Skeletal muscle tissue (tissue), 4 donors: Measurements from ENCODE around the gene TSKU. TPM values are rescaled to one million over a fixed set of nuclear protein-coding genes. Genes with fewer than 3 reads are reported as not detected.

Source experiments
- H3K27ac ChIP-seq: one replicate; pipeline ENCODE4 v1.7.0; 2013; ENCODE audit warnings: mild to moderate bottlenecking, low read depth, low read length, inconsistent platforms
- H3K27me3 ChIP-seq, 3 donors: one replicate each; pipeline ENCODE4 v1.7.0; 2013; ENCODE audit warnings: low read length in 3 of 3; ENCODE audit not compliant: control insufficient read depth in 3 of 3, insufficient read depth in 3 of 3
- H3K36me3 ChIP-seq, 3 donors: one replicate each; pipeline ENCODE4 v1.7.0; 2013; ENCODE audit warnings: low read length in 3 of 3; ENCODE audit not compliant: control insufficient read depth in 3 of 3, insufficient read depth in 3 of 3
- H3K4me1 ChIP-seq, 3 donors: one replicate each; pipeline ENCODE4 v1.7.0; 2013; ENCODE audit warnings: low read length in 3 of 3, mild to moderate bottlenecking in 3 of 3; ENCODE audit not compliant: control insufficient read depth in 3 of 3, insufficient read depth in 3 of 3
- H3K4me3 ChIP-seq, 3 donors: one replicate each; pipeline ENCODE4 v1.7.0; 2013; ENCODE audit warnings: low read length in 3 of 3
- H3K9ac ChIP-seq, 3 donors: one replicate each; pipeline ENCODE4 v1.7.0; 2013; ENCODE audit warnings: low read length in 3 of 3, mild to moderate bottlenecking in 3 of 3, moderate library complexity in 2 of 3, low read depth in 1 of 3
- H3K9me3 ChIP-seq, 3 donors: one replicate each; pipeline ENCODE4 v1.7.0; 2013; ENCODE audit warnings: low read length in 3 of 3; ENCODE audit not compliant: control insufficient read depth in 3 of 3
- total RNA-seq: library from RNA; depleted of rRNA; stranded (reverse); fragments of >200 nt; gene quantifications from one replicate; pipeline ENCODE4 v1.2.3, GENCODE V29; 2014
- donor health status: Osteomylitis.

Gene TSKU
- total RNA-seq, 1 donor from 2014 or later = 6.8 TPM

GRCh38 chr11:76762867-76763572 lies 20.1 kb upstream of the TSKU start:
- Histone ChIP-seq H3K27me3 (no peaks in the 10 kb centered on the region), H3K4me1 (peaks cover 17 to 22% (median 20%) of the 10 kb centered on the region in 3 donors), H3K36me3 (no peaks in the 10 kb centered on the region), H3K27ac (no peak overlapping the region), H3K9me3 (no peaks in the 10 kb centered on the region), H3K9ac (no peak overlapping the region), H3K4me3 (no peak overlapping the region)

DNA sequence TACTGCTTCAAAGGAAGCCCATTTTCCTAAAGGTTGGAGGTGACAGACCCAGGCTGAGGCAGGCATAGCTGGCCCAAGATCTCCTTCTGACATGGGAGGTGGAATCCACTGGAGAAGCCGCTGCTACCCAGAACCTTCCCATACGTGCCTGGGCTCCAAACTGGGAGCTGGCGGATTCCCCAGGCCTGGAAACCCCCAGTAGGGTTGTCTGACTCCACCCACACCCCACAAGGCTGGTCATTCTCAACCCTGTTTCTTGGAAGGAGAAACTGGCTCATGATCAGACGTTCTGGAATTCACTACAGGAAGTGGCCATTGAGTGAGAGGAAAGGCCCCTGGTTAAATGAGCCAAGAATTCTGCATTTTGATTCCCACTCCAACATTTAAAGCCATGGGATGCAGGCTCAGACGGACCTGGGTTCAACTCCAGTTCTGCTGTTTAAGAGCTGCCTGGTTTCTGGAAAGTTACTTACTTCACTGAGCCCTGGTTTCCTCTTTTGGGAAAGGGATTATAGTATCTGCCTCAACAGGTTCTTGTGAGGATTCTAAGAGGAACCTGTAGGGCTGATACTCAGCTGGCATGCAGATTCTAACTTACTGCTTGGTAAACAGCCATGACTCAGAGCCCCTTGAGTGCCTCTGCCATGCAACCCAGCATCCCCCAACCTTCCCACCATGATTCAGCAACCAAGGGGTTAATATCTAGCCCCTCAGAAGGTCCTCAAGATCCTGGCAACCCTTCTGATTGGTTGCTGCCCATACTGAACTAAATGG lies 19.4 kb upstream of the TSKU start:
- Histone ChIP-seq H3K9me3 (no peaks in the 10 kb centered on the region), H3K27me3 (no peaks in the 10 kb centered on the region), H3K27ac (no peak overlapping the region), H3K4me1 (peaks cover 23 to 28% (median 27%) of the 10 kb centered on the region in 3 donors), H3K4me3 (no peak overlapping the region), H3K36me3 (no peaks in the 10 kb centered on the region), H3K9ac (no peak overlapping the region)

- Histone ChIP-seq H3K9me3 (no peaks in the 10 kb centered on the region), H3K4me1 (peaks cover 26 to 34% (median 30%) of the 10 kb centered on the region in 3 donors), H3K27ac (no peak overlapping the region), H3K27me3 (no peaks in the 10 kb centered on the region), H3K36me3 (no peaks in the 10 kb centered on the region), H3K9ac (no peak overlapping the region), H3K4me3 (no peak overlapping the region)
These were observed 18.1 kb upstream of the TSKU start for GRCh38 chr11:76764941-76765665.

DNA sequence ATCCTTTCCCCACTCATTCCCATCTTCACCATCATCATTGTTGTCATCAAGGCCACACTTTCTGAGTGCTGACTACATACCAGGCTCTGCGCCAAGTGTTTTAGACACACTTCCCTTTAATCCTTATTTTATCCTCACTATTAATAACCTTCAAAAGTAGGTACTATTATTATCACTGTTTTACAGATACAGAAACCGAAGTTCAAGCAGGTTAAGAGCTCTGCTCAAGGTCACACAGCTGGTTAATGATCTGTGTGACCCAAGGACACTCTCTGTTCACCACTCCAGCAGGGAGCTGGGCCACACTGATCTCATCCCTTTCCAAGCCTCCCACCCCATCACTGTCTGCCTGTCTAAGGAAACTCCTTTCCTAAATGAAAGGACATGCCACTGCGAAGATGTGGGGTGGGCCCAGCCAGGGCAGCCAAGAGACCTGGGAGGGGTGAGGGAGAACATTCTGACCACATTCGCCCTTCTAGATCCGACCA lies 17.2 kb upstream of the TSKU start:
- Histone ChIP-seq H3K9ac (no peak overlapping the region), H3K4me3 (no peak overlapping the region), H3K4me1 (peaks cover 33 to 41% (median 36%) of the 10 kb centered on the region in 3 donors), H3K27me3 (no peaks in the 10 kb centered on the region), H3K36me3 (no peaks in the 10 kb centered on the region), H3K27ac (no peak overlapping the region), H3K9me3 (no peaks in the 10 kb centered on the region)

GRCh38 chr11:76766521-76766920 lies 16.6 kb upstream of the TSKU start:
- Histone ChIP-seq H3K9ac (no peak overlapping the region), H3K9me3 (no peaks in the 10 kb centered on the region), H3K4me1 (peaks cover 39 to 47% (median 42%) of the 10 kb centered on the region in 3 donors), H3K36me3 (no peaks in the 10 kb centered on the region), H3K27me3 (no peaks in the 10 kb centered on the region), H3K4me3 (no peak overlapping the region), H3K27ac (no peak overlapping the region)

DNA sequence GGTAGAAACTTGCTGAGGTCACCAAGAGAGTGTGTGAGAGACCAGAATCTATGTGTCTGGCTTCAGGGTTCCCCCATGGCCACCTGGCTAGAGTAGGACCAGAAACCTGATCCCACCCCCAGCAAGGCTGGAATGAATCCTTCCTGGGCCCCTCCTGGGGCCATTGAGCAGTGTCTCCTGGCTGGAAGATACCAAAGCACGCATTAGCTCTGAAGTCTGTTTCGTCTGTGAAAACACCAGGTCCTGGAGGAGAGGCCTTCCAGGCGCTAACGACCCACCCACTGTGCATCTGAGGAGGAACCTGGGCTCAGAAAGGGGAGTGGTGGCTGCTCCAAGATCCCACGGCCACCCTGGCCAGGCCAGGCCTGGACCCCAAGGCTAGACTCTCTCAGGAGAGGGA lies 15.5 kb upstream of the TSKU start:
- peaks cover 42 to 55% (median 52%) of the 10 kb centered on the region in 3 donors for H3K4me1 ChIP-seq
- H3K27ac ChIP-seq = no peak overlapping the region
- H3K9ac ChIP-seq = peak overlapping the region in 1 of 3 donors; percentile 23

GRCh38 chr11:76768088-76768908 lies 14.9 kb upstream of the TSKU start:
- Histone ChIP-seq H3K36me3 (no peaks in the 10 kb centered on the region), H3K4me1 (peaks cover 46 to 58% (median 57%) of the 10 kb centered on the region in 3 donors), H3K9me3 (no peaks in the 10 kb centered on the region), H3K4me3 (peak overlapping the region in 1 of 3 donors; percentile 24), H3K27me3 (no peaks in the 10 kb centered on the region), H3K9ac (peak overlapping the region in 1 of 3 donors; percentile 23), H3K27ac (no peak overlapping the region)

More for the DNA sequence above, 15.5 kb upstream of the TSKU start:
- Histone ChIP-seq H3K4me3 (peak overlapping the region in 1 of 3 donors; percentile 24), H3K9me3 (no peaks in the 10 kb centered on the region), H3K36me3 (no peaks in the 10 kb centered on the region), H3K27me3 (no peaks in the 10 kb centered on the region)

- H3K27me3 ChIP-seq = no peaks in the 10 kb centered on the region
- H3K27ac ChIP-seq = no peak overlapping the region
- no peak overlapping the region for H3K9ac ChIP-seq
- no peak overlapping the region for H3K4me3 ChIP-seq
- H3K9me3 ChIP-seq = no peaks in the 10 kb centered on the region
- no peaks in the 10 kb centered on the region for H3K36me3 ChIP-seq
- H3K4me1 ChIP-seq = peaks cover 49 to 56% (median 51%) of the 10 kb centered on the region in 3 donors
These were observed 14.1 kb upstream of the TSKU start for GRCh38 chr11:76768909-76769560.
